ENCODE measurements around the gene MED7.

Gene MED7

DNA sequence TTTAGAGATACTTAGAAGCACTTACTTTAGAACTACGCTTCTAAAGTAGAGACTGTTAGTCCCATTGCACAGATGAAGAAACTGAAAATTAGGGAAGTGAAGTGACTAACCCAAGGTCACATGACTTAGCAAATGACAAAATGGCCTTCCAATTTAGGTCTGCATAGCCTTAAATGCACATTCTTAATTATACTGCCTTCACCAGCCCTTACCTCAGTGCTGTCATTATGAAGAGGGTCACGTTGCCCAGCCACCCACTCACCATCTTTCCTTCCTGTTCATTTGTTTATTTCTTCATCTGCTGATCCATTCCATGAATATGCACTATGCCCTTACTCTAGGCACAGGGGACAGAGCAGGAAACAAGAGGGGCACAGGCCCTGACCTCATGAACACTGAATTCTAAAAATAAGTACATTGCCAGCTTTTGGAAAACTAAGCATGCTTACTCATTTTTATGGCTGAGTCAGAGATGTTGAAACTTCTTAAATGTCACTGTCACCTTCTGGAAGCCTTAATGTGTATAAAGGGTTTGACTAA, 42.5 kb downstream of the MED7 start:
- no peak for DNase-seq

DNA sequence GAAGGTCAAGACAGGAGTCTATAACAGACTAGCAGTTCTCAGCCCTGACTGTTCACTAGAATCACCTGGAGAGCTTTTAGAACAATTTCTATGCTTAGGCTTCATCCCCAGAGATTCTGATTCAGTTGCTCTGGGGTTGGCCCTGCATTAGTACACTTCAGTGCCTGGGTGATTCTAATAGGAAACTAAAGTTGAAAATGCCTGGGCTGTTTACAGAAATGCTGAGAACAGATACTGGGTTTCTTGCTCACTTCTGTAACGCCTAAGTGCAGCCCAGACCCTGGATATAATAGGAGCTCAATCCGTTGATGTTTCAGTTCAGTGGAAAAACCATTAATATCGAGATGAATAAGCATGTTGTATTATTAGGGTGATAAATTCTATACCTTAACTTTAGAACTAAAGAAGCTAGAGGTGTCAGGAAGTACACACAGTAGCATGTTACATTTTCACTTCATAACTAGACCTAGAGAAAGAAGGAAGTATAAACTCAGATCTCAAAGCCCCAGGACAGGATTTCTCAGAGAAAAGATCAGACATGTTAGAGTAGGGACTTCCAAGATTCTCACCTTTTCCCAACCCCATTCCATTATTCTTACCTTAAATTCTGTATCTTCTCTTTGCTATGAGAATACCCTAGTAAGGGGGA, 54.2 kb downstream of the MED7 start:
- no peak for DNase-seq
